Peyer's patch (tissue), 4 donors: ENCODE measurements around the gene CACTIN.
"Not testable (repeated sequence)": the region's sequence is repeated elsewhere in the genome, so short reads cannot be mapped to it uniquely, and the experiment has no call there.

Source experiments
- POLR2A ChIP-seq, 2 donors: fragments of 450-650 bp; IDR thresholded peaks; one replicate each; pipeline ENCODE4 v1.5.1; 2017; ENCODE audit warnings: antibody characterized with exemption in 2 of 2, mild to moderate bottlenecking in 2 of 2, moderate library complexity in 2 of 2
- TF ChIP-seq, protein P1 (sequence below), 6 experiments: fragments of 450-650 bp in 4 of 6; fragments of 200-600 bp in 2 of 6; sonication (generic) in 1 of 6; IDR thresholded peaks; one replicate each; pipeline ENCODE4 v1.5.1; 2017 to 2019; ENCODE audit warnings: antibody characterized with exemption in 6 of 6, mild to moderate bottlenecking in 3 of 6, moderate library complexity in 1 of 6

DNA sequence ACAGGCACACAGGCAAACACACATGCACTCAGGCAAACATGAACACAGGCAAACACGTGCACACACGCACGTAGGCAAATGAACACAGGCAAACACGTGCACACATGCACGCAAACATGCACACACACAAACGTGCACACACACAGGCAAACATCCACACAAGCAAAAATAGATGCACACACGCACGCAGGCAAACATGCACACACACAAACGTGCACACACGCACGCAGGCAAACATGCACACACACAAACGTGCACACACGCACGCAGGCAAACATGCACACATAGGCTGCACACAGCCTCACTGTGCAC is 39.9 kb upstream of the CACTIN start:
- TF ChIP-seq, protein P1, sequence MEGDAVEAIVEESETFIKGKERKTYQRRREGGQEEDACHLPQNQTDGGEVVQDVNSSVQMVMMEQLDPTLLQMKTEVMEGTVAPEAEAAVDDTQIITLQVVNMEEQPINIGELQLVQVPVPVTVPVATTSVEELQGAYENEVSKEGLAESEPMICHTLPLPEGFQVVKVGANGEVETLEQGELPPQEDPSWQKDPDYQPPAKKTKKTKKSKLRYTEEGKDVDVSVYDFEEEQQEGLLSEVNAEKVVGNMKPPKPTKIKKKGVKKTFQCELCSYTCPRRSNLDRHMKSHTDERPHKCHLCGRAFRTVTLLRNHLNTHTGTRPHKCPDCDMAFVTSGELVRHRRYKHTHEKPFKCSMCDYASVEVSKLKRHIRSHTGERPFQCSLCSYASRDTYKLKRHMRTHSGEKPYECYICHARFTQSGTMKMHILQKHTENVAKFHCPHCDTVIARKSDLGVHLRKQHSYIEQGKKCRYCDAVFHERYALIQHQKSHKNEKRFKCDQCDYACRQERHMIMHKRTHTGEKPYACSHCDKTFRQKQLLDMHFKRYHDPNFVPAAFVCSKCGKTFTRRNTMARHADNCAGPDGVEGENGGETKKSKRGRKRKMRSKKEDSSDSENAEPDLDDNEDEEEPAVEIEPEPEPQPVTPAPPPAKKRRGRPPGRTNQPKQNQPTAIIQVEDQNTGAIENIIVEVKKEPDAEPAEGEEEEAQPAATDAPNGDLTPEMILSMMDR (IDR thresholded peaks at IDR 0.05) = not testable (repeated sequence)
- TF ChIP-seq POLR2A (IDR thresholded peaks at IDR 0.05) = not testable (repeated sequence)
